NCI-H146 treated with DMSO at 0.1 percent for 48 hours (cell line): ENCODE data around the gene ABHD14A.

Source experiments
- DNase-seq: peaks from one replicate; lab custom pipeline; 2025; ENCODE audit not compliant: unreplicated experiment; lab: John Stamatoyannopoulos, UW

ABHD14A gene

DNA sequence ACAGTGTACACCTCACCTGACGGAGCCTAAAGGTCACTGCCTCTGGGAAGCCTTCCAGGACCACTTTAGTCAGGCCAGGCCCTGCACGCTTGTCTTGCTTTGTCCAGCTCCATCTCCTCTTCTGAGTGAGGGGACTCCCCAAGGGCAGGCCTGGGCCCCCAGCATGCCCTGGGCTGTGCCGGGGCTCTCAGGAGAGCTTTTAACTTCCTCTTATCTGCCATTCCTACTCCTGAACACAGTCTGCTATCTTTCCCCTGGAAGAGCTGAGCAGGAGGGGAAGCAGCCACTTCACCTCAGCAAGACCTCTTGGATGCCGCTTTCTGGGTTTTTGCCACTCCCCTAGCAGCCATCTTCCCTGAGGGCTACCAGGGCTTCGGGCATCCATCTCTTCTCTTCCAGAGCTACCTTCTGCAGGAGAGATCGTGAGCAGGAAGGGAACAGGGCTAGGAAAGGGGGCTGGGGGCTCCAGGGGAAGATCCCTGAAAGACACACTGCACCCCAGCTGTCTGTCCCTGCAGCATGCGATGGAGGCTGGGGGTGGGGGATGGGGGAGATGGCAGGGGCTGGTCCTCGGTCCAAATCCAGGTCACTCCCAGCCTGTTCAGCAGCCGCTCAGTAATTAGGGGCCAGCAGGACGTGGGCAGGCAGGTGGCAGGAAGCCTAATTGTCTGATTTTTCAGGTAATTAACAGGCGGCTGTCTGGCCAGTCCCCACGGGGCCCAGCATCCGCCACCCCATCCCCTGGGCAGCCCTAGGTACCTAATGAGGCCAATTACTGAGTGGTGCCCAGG, 40.8 kb downstream of the ABHD14A start:
- DNase-seq: peak; percentile 66

DNA sequence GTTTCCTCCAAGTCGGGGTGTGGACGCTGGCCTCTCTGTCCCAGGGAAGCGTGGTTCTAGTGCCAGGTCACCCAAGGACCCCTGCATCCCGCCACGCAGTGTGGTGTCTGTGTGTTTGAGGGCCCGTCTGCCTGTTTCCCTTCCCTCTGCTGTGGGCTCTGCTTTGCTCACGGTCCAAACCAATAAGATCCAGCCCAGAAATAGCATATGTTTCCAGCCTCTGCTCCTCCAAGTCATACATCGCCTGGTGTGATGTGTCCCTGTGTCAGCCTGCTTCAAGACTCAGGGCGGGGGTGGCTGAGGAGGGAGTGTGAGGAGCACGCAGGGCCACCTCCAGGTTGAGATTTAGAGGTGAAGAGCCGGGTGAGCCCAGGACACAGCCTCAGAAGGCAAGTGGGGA, 42.7 kb downstream of the ABHD14A start:
- no peak for DNase-seq

DNA sequence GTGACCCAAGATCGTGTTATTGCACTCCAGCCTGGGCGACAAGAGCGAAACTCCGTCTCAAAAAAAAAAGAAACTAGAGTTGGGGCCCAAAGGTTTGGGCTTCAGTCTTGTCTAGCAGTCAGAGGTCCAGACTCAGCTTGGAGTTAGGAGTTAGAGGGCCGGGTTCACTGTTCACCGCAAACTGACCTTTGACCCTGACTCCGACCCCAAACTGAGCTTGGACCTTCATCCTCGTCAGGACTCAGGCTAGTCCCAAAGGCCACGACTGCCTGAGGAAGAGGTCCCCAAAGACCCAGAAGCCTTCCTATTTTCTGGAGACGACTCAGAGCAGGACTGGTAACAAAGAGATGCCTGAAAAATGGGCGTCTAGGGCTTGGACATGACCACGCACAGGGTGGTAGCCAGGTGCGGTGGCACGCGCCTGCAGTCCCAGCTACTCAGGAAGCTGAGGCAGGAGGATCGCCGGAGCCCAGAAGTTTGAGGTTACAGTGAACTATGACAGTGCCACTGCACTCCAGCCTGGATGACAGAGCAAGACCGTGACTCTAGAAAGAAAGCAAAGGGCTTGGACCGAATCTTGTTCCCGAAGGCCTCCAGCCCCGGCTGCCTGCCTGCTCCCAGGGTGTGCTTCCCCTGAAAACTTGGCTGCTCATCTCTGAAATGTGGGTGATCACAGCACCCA, 43.6 kb downstream of the ABHD14A start:
- DNase-seq: no peak

DNA sequence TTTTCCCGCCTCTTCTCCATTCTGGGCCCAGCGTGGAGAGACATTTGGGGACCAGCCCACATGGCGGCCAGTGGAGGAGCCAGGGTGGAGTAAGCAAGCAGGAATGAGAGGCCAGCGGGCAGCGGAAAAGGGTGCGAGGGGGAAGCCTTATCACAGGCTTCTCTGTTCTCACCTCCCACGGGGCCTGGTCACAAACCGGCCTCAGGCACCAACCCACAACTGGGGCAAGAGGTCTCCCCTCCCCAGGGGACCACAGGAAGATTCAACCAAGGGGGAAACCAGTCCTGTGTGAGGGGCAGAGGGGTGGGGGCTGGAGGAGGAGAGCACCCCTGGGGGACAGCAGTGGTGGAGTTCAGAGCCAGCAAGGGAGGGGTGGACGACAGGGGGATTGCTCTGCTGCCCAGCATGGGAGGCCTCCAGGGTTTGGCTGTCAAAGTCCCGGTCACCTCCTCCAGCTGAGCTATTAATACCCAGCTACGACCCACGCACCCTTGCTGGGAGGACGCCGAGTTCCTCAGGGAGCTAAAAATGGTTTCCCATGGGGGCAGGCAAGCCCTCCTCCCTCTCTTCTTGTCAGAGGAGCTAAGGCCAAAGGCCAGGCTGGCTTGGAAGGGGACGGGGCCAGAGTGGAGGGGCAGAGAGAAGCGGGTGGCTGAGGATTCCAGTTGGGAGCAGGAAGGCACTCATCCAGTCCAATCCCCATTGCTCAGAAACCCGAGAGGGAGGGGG, 44.7 kb downstream of the ABHD14A start:
- DNase-seq: no peak

DNA sequence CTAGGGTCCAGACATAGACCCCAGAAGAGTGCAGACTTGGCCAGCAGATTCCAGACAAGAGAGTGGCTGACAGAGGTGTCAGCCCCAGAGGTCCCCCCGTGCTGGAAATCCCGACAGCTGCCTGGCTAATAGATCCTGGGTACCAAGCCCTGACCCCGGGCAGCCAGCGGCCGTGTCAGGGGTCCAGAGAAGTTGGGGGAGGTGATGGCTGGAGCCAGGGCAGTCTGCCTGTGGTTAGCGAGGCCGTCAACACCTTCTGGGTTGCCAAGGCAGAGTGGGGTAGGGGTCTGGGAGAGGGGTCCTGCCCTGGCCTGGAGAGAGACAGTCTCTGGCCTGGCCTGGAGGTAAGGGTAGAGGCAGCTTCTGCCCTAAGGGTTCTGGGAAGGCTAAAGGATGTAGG, 45.9 kb downstream of the ABHD14A start:
- DNase-seq: no peak

DNA sequence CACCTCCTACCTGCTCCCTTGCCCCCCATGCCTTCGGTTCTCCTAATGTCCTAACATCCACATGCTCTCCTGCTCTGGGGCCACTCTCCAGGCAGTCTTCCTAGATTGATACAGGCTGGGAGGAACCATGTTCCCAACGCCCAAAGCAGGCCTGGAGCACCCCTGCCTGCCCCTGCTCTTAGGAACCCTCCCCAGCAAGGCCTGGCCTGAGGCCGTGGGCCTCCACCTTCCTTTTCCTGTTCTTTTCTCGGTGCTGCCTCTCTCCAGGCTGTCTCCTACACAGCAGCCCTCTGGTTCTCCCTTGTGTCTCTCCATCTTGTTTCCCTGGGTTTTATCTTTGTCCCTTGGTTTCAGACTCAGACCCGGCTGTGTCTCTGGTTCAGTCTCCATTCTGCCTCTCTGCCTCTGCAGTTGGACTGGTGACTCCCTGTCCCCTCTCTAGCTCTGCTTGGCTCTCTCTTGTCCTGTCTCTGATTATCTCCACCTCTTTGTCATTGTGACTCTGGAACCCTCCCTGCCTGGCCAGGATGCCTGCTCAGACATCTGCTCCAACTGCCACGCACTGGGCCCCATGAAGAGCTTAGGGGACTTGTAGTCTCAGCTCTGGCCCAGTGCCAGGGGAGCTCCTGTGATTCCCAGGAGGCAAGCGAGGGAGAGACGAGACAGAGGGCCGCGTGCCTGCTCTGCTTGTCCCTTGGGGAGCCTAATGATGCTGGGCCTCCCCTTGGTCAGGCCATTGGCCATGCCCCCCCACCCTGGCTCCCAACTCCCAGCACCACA, 46.8 kb downstream of the ABHD14A start:
- peak; percentile 5 for DNase-seq

DNA sequence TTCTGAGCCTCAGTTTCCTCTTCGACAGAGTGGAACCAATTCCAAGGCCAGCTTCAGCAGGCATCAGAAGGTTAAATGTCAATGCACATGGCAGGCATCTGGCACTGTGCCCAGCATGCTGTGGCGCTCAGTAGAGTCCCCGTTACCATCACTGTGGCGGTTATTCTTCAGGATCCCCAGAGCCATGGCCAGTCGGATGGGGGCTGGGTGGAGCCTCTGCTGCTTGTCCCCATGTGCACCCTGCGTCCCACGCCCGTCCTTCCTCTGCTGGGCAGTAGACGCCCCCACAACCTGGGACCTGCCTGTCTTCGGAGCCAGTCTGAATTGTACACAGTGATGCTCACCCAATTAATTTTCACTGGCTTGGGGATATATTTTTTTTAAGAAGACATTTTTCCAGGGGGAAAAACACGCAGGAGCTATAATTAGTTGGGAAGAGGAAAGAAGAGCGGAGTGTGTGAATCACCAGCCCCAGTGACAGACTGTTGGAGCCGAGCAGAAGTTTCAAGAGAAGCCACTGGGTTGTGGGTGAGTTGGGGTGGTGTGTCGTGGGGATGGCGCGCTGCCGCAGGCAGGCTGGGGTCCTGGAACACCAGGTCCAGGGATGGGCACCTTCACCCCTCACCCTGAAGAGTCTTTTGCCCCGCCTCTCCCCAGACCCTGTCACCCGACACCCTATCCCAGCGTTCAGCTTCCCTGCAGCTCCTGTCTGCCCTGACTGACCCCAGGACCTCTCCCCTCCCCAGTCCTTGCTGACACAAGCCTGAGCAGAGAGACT, 47.6 kb downstream of the ABHD14A start:
- no peak for DNase-seq

DNA sequence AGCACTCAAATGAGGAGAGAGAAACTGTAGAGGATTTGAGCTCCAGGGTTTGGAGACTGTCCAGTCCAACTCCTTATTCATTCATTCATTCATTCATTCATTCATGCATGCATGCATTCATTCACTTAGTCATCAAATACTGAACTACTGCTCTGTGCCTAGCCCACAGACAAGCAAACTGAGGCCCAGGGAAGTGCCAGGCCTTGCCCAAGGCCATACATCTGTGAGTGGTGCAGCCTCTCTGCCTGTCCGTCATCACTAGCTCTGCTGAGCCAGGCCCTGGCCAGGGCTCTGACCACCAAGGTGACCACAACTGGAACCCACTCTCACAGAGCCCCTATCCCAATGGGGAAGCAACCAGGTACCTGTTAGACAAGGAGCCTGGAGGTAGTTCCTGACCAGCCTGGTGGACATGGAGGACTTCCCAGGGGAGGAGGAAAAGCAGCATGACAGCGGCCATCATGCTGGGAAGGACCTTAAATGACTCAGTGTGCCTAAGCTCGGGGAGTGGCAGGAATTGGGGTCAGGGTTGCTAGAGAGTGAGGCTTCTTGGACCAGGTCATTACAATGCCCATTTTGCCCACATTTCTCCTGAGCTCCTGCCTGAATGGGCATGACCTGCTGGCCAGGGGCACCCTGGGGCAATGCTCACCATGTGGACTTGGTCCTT, 48.4 kb downstream of the ABHD14A start:
- DNase-seq: no peak

DNA sequence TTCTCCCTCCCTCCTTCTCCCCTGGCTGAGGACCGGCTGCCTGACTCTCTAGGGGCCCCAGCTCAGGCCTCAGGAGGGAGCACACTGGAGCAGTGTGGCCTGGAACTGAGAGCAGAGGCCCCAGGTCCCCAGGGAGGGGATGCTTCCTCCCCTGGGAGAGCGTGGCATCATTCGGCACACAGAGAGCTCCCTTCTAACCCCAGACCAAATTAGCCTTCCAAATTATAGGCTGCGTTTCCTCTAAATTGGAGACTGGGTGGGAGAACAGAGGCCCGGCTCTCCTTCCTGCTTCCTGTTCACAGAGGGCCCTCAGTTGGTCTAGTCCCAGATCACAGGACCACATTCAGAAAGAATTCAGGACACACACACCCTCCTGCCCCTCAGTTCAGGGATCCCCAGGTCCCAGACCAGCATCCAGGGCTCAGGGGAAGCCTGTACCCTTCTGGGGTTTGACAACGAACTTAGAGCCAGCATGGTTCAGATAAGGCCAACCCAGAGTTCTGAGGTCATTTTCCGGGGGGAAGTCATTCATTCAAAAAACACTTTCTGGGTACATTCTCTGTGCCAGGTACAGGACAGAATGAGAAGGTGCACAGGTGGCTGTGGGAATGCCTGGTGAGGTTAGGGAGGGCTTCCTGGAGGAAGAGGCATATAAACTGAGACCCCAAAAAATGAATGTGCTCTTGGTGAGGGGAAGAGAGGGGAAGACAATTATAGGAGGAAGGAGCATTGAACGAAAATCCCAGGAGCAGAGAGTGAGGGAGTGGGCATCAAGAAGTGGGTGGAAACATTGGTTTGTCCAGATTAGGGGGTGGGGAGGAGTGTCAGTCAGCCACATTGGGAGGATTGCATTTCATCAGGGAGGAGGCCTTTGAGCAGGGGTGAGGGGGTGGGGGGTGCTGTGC, 49.2 kb downstream of the ABHD14A start:
- DNase-seq: no peak

DNA sequence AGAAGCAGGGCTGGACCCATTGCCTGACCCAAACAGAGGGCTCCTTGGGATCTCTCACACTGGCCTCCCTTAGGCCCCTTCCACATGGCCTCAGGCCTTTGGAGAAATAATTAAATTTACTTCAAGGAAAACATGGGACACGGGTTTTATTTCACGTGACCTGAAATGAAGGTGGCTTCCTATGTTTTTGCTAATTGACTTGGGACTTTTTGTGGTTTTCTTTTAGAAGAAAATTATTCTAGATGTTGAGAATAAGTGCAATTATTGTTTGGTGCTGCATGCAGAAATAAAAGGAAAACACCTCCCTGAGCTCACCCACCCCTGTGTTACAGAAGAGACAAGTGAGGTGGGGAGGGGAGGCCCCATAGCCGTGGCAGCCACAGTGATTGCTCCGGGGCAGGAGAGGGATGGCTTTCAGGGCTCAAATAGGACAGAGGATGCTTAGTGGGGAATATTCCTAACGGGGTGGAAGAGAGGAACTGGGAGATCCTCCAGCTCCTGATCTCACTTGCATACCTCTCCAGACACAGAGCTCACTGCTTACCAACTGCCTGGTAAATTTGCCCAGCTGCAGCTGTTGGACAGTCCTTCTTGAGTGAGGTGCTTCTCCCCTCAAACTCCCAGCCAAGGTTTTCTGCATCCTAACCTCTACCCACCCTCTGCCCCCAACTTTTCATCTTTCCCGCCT, 50.0 kb downstream of the ABHD14A start:
- DNase-seq: no peak

DNA sequence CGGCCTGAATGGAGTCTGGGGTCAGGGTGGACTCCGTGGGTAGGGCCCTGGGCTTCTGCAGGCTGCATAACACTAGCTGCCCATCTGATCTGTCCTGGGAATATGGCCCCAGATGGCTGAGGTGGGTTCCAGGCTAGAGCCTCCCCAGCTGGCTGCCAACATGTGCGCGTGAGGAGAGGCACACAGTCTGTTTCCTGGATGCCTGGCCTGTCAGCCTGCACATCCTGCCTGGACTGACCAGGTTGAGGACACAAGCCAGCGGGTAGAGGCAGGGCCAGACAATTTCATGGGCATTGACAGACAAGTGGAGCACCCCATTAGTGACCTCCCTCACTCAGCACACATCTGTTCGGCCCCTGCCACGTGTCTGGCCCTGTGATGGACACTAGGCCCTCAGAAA, 50.6 kb downstream of the ABHD14A start:
- no peak for DNase-seq

DNA sequence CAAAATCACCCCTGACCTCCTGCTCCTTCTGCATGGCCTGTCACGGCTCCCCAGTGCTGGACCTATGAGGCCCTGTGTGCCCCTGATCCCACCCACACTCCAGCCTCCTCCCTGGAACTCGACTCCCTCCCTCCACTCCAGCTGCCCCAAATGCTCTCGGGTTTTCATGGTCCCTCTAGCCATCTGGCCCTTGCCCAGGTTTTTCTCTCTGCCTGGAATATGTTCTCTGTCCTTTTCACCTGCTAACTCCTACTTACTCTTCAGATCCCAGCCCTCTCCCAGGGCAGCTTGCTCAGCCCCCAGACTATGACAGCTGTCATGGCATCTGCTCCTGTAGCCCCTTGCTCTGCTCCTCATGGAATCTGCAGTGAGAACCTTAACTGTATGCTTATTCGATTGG, 51.2 kb downstream of the ABHD14A start:
- DNase-seq: no peak

DNA sequence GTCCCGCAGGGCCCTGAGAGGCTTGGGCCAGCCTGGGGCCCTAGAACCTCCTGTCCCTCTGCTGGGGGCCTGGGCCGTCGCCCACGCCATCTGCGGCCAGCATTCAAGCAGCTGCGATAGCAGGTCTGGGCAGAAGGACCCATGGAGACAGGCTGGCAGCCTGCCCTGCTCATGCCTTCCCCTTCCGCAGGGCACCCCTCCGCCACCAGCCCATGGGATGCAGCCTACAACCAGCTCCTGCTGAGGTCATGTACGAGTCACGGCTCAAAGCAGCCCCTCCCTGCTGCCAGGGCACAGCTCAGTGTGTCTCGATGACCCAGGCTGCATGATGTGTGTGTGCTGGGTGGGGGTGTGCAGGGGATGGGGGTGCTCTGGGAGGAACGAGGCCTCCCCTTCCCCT, 53.7 kb downstream of the ABHD14A start:
- no peak for DNase-seq

DNA sequence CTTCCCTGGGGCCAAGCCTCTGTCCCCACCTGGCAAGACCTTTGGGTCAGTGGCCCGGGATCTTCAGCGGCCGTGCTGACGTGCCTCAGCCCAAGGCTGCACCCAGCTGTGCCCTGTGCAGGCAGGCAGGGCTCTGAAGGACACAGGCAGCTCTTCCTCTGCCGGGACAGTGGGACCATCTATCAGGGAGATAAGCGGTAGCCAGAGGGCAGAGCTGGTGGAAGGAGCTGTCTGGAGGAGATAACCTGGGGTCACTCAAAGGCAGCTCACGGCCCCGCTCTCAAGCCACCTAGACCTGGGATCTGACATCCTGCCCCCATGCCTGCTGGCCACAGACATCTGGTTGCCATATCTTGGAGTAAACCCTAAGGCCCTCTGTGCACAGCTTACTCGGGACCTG, 54.2 kb downstream of the ABHD14A start:
- DNase-seq: no peak

DNA sequence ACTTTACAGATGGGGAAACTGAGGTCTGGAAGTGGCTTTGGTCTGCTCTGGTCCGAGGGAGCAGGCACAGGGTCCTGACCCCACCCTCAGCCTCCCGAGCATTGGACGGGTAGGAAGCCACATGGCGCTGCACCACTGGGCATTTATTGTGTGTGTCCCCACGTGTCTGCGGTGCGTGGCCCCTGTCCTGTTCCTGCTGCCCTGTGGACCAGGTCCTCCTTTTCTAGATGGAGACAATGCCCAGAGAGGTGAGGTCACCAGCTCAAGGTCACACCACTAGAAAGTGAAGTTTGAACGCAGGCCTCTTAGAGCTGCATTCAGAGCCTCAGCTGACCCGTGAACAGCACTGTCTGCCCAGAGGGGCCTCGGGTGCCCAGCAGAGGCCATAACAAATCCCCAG, 54.7 kb downstream of the ABHD14A start:
- DNase-seq: no peak
